Natural killer cell treated with Interleukin-12 subunit alpha and Interleukin-12 subunit beta and Interleukin-15 and Interleukin-18, amount 100 ng/mL, for 72 hours (primary cell): Measurements from ENCODE around the gene NDRG2. TPM values are rescaled to one million over a fixed set of nuclear protein-coding genes. Genes with fewer than 3 reads are reported as not detected.

Source experiments
- ATAC-seq, 2 donors: fragments of 150-1000 bp; cut with Tn5 transposase in 1 of 2; sonication (Bioruptor Pico), chemical (Tn5 transposase) in 1 of 2; 2 replicates each; pipeline ENCODE4 v1.10.0; 2021
- DNase-seq: peaks from one replicate; pipeline ENCODE4 v3.0.0; 2022; ENCODE audit warnings: low spot score
- H3K27ac Mint-ChIP-seq, 2 donors: 1 replicate in 1 of 2; 2 replicates in 1 of 2; pipeline ENCODE4 v1.8.0; 2022; ENCODE audit warnings: mixed read lengths in 2 of 2, mild to moderate bottlenecking in 1 of 2, moderate library complexity in 1 of 2
- H3K27me3 Mint-ChIP-seq, 2 donors: 1 replicate in 1 of 2; 2 replicates in 1 of 2; pipeline ENCODE4 v1.8.0; 2022; ENCODE audit warnings: mixed read lengths in 2 of 2
- H3K36me3 Mint-ChIP-seq: one replicate; pipeline ENCODE4 v1.8.0; 2022; ENCODE audit warnings: mixed read lengths
- H3K4me1 Mint-ChIP-seq, 2 donors: 1 replicate in 1 of 2; 2 replicates in 1 of 2; pipeline ENCODE4 v1.8.0; 2022; ENCODE audit warnings: low read depth in 2 of 2, mixed read lengths in 2 of 2, mild to moderate bottlenecking in 1 of 2
- H3K4me3 Mint-ChIP-seq: one replicate; pipeline ENCODE4 v1.8.0; 2022; ENCODE audit warnings: mixed read lengths
- H3K9me3 Mint-ChIP-seq: 2 replicates; pipeline ENCODE4 v1.8.0; 2022; ENCODE audit warnings: mixed read lengths
- total RNA-seq, 2 donors: library from RNA; stranded (reverse); gene quantifications; one replicate each; pipeline ENCODE4 v1.2.3, GENCODE V29; 2022

Gene NDRG2
- 1 to 10 TPM; 1.9 to 3.1 TPM for total RNA-seq

- DNase-seq (peak; percentile 73), ATAC-seq (peak; percentile 85 to 87)
- Mint-ChIP-seq H3K4me3 (peak within 1 kb of the TSS; percentile 70), H3K27me3 (peaks cover 10 to 16% of the 10 kb centered on the region in 2 donors), H3K27ac (no peak within 1 kb of the TSS), H3K9me3 (no peaks in the 10 kb centered on the region), H3K4me1 (peaks cover 5 to 10% of the 10 kb centered on the region in 2 donors), H3K36me3 (no peaks in the 10 kb centered on the region)
These were observed at the start of gene NDRG2 for GRCh38 chr14:21024585-21025370. TSS of gene NDRG2 (minus strand) at chr14:21025061. CDS start at chr14:21023315, 1,746 bp downstream.

- H3K27me3 Mint-ChIP-seq = peaks cover 27 to 35% of the 10 kb centered on the region in 2 donors
- H3K4me3 Mint-ChIP-seq = no peak overlapping the region
- no peaks in the 10 kb centered on the region for H3K9me3 Mint-ChIP-seq
- H3K27ac Mint-ChIP-seq = no peak overlapping the region
- no peak for ATAC-seq
- H3K36me3 Mint-ChIP-seq = no peaks in the 10 kb centered on the region
- DNase-seq = no peak
- H3K4me1 Mint-ChIP-seq = peaks cover 21 to 29% of the 10 kb centered on the region in 2 donors
These were observed 49.1 kb upstream of the NDRG2 start for GRCh38 chr14:21073921-21074320.

GRCh38 chr14:21072781-21073339 is 48.0 kb upstream of the NDRG2 start:
- peaks cover 38 to 41% of the 10 kb centered on the region in 2 donors for H3K27me3 Mint-ChIP-seq
- no peaks in the 10 kb centered on the region for H3K9me3 Mint-ChIP-seq
- H3K4me1 Mint-ChIP-seq = peaks cover 25 to 36% of the 10 kb centered on the region in 2 donors
- H3K36me3 Mint-ChIP-seq = no peaks in the 10 kb centered on the region
- no peak for ATAC-seq
- no peak overlapping the region for H3K27ac Mint-ChIP-seq
- H3K4me3 Mint-ChIP-seq = peak overlapping the region; percentile 42
- peak; percentile 49 for DNase-seq

- H3K9me3 Mint-ChIP-seq = no peaks in the 10 kb centered on the region
These were observed 47.2 kb upstream of the NDRG2 start for GRCh38 chr14:21072031-21072473.

GRCh38 chr14:21071225-21072030 is 46.6 kb upstream of the NDRG2 start:
- Mint-ChIP-seq H3K4me1 (peaks cover 25 to 36% of the 10 kb centered on the region in 2 donors), H3K36me3 (no peaks in the 10 kb centered on the region), H3K9me3 (no peaks in the 10 kb centered on the region), H3K4me3 (peak overlapping the region; percentile 87), H3K27ac (peak overlapping the region in 1 of 2 donors; percentile 63), H3K27me3 (peaks cover 50 to 52% of the 10 kb centered on the region in 2 donors)
- peak; percentile 61 for DNase-seq
- ATAC-seq = peak; percentile 71 to 75

More at GRCh38 chr14:21072031-21072473, 47.2 kb upstream of the NDRG2 start:
- Mint-ChIP-seq H3K4me1 (peaks cover 25 to 36% of the 10 kb centered on the region in 2 donors), H3K4me3 (peak overlapping the region; percentile 87), H3K36me3 (no peaks in the 10 kb centered on the region), H3K27ac (no peak overlapping the region), H3K27me3 (peaks cover 46 to 47% of the 10 kb centered on the region in 2 donors)
- no peak for DNase-seq
- ATAC-seq = no peak

- Mint-ChIP-seq H3K27me3 (peaks cover 51 to 59% of the 10 kb centered on the region in 2 donors), H3K9me3 (no peaks in the 10 kb centered on the region), H3K4me3 (peak overlapping the region; percentile 87), H3K27ac (peak overlapping the region in 1 of 2 donors; percentile 63), H3K36me3 (no peaks in the 10 kb centered on the region), H3K4me1 (peaks cover 25 to 36% of the 10 kb centered on the region in 2 donors)
- ATAC-seq (peak; percentile 18 to 30), DNase-seq (peak; percentile 61)
These were observed 45.9 kb upstream of the NDRG2 start for GRCh38 chr14:21070610-21071224.

GRCh38 chr14:21070083-21070609 is 45.3 kb upstream of the NDRG2 start, which contains the start of gene ARHGEF40:
TSS of gene ARHGEF40 (plus strand) at chr14:21070304. CDS start at chr14:21070397, 93 bp downstream.
- peaks cover 25 to 36% of the 10 kb centered on the region in 2 donors for H3K4me1 Mint-ChIP-seq
- no peaks in the 10 kb centered on the region for H3K36me3 Mint-ChIP-seq
- DNase-seq (peak; percentile 58), ATAC-seq (peak; percentile 48 to 60)
- H3K9me3 Mint-ChIP-seq = no peaks in the 10 kb centered on the region
- peak within 1 kb of the TSS in 1 of 2 donors; percentile 63 for H3K27ac Mint-ChIP-seq
- H3K27me3 Mint-ChIP-seq = peaks cover 56 to 65% of the 10 kb centered on the region in 2 donors
- peak within 1 kb of the TSS; percentile 87 for H3K4me3 Mint-ChIP-seq

GRCh38 chr14:21069388-21070082 is 44.7 kb upstream of the NDRG2 start:
- Mint-ChIP-seq H3K27ac (no peak overlapping the region), H3K4me3 (peak overlapping the region; percentile 70), H3K27me3 (peaks cover 58 to 67% of the 10 kb centered on the region in 2 donors), H3K4me1 (peaks cover 25 to 36% of the 10 kb centered on the region in 2 donors), H3K36me3 (no peaks in the 10 kb centered on the region), H3K9me3 (no peaks in the 10 kb centered on the region)
- ATAC-seq (no peak), DNase-seq (peak; percentile 50)

GRCh38 chr14:21068521-21069387 is 43.9 kb upstream of the NDRG2 start:
- ATAC-seq (peak in 1 of 2 donors; percentile 63), DNase-seq (peak; percentile 46)
- peak overlapping the region; percentile 70 for H3K4me3 Mint-ChIP-seq
- H3K27ac Mint-ChIP-seq = peak overlapping the region in 1 of 2 donors; percentile 41
- no peaks in the 10 kb centered on the region for H3K36me3 Mint-ChIP-seq
- peaks cover 56 to 70% of the 10 kb centered on the region in 2 donors for H3K27me3 Mint-ChIP-seq
- H3K9me3 Mint-ChIP-seq = no peaks in the 10 kb centered on the region
- H3K4me1 Mint-ChIP-seq = peaks cover 25 to 36% of the 10 kb centered on the region in 2 donors

GRCh38 chr14:21066882-21067502 is 42.1 kb upstream of the NDRG2 start:
- peaks cover 55 to 69% of the 10 kb centered on the region in 2 donors for H3K27me3 Mint-ChIP-seq
- H3K36me3 Mint-ChIP-seq = no peaks in the 10 kb centered on the region
- H3K4me1 Mint-ChIP-seq = peaks cover 21 to 30% of the 10 kb centered on the region in 2 donors
- no peaks in the 10 kb centered on the region for H3K9me3 Mint-ChIP-seq
- H3K27ac Mint-ChIP-seq = no peak overlapping the region
- H3K4me3 Mint-ChIP-seq = no peak overlapping the region
- no peak for DNase-seq
- no peak for ATAC-seq

GRCh38 chr14:21063479-21063878 is 38.6 kb upstream of the NDRG2 start:
- peaks cover 44 to 74% of the 10 kb centered on the region in 2 donors for H3K27me3 Mint-ChIP-seq
- H3K4me3 Mint-ChIP-seq = no peak overlapping the region
- DNase-seq (no peak), ATAC-seq (no peak)
- peaks cover under 1 to 2% of the 10 kb centered on the region in 2 donors for H3K4me1 Mint-ChIP-seq
- no peak overlapping the region for H3K27ac Mint-ChIP-seq
- H3K36me3 Mint-ChIP-seq = no peaks in the 10 kb centered on the region
- no peaks in the 10 kb centered on the region for H3K9me3 Mint-ChIP-seq
